K562 treated with DMSO at 1 percent for 24 hours (cell line): Measurements from ENCODE around the gene TAS2R4. TPM values are rescaled to one million over a fixed set of nuclear protein-coding genes. Genes with fewer than 3 reads are reported as not detected.

Experiments
- total RNA-seq: library from RNA; unstranded; fragments of 300-600 nt; gene quantifications from 2 replicates; pipeline ENCODE4 v1.2.3, GENCODE V29; 2022; ENCODE audit warnings: low read depth; ENCODE audit not compliant: insufficient read depth

Gene TAS2R4, protein sequence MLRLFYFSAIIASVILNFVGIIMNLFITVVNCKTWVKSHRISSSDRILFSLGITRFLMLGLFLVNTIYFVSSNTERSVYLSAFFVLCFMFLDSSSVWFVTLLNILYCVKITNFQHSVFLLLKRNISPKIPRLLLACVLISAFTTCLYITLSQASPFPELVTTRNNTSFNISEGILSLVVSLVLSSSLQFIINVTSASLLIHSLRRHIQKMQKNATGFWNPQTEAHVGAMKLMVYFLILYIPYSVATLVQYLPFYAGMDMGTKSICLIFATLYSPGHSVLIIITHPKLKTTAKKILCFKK
- total RNA-seq = 0.10 TPM in 1 of 2 replicates, not detected in the other

DNA sequence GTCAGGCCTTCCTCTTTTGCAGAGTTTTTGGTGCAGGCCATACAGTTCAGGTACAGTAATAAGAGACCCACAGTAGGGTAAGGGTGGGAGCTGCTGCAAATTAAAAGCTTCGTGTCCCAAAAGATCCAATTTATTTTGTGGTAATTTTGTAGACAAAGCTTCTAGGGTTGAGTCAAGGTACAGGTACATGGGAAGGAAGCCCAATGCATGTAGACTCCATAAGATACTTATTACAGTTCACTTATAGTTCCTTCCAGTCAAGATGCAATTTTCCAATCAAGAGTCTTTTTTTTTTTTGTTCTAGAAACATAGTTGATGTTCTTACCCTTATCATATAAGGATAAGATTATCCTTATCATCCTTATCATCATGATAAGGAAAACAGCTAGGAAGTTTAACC, at the start of gene TAS2R4:
Gene TAS2R4, plus strand, starts transcription at position 301 of the 400 bp plus-strand sequence. CDS start 1,815 bp downstream, outside the sequence.

GRCh38 chr7:141737836-141738591, 38.5 kb upstream of the TAS2R4 start, which contains the start of gene SSBP1:
SSBP1 (plus strand) TSS chr7:141738358; CDS start chr7:141739167, 809 bp downstream.

GRCh38 chr7:141763797-141764196, 12.7 kb upstream of the TAS2R4 start, which contains the start of gene TAS2R3:
TAS2R3 (plus strand) TSS chr7:141764097; CDS start chr7:141764159, 62 bp downstream.

GRCh38 chr7:141789917-141790316, 13.4 kb downstream of the TAS2R4 start, which contains the start of gene TAS2R5:
TAS2R5 (plus strand) TSS chr7:141790217; CDS start chr7:141790362, 145 bp downstream.

Other genes with a start within 250 kb of the TAS2R4 start
- 35.3 and 35.8 TPM in 2 replicates for gene AGK, start 225.3 kb upstream of the TAS2R4 start, total RNA-seq
- 0.63 and 0.68 TPM in 2 replicates for gene DENND11, start 74.5 kb upstream of the TAS2R4 start, total RNA-seq
- gene WEE2, start 68.3 kb upstream of the TAS2R4 start, total RNA-seq = not detected in 2 replicates
- 233 and 272 TPM in 2 replicates for gene SSBP1, start 38.3 kb upstream of the TAS2R4 start, total RNA-seq
- gene TAS2R3, start 12.6 kb upstream of the TAS2R4 start, total RNA-seq = not detected in 2 replicates
- 0.64 TPM in 1 of 2 replicates, not detected in the other for gene TAS2R5, start 13.5 kb downstream of the TAS2R4 start, total RNA-seq
- not detected in 2 replicates for gene PRSS37, start 64.8 kb downstream of the TAS2R4 start, total RNA-seq
- gene OR9A4, start 139.7 kb downstream of the TAS2R4 start, total RNA-seq = not detected in 2 replicates
- not detected in 2 replicates for gene CLEC5A, start 170.3 kb downstream of the TAS2R4 start, total RNA-seq
- not detected in 2 replicates for gene TAS2R38, start 197.1 kb downstream of the TAS2R4 start, total RNA-seq
- gene MGAM, start 219.2 kb downstream of the TAS2R4 start, total RNA-seq = 0.12 and 0.17 TPM in 2 replicates